ENCODE measurements around the gene GIT1.

GIT1 gene

GRCh38 chr17:29616300-29617048 lies 27.0 kb upstream of the GIT1 start:
- no peak for FAIRE-seq
- no peak for DNase-seq (ENCODE audit: low spot score)

DNA sequence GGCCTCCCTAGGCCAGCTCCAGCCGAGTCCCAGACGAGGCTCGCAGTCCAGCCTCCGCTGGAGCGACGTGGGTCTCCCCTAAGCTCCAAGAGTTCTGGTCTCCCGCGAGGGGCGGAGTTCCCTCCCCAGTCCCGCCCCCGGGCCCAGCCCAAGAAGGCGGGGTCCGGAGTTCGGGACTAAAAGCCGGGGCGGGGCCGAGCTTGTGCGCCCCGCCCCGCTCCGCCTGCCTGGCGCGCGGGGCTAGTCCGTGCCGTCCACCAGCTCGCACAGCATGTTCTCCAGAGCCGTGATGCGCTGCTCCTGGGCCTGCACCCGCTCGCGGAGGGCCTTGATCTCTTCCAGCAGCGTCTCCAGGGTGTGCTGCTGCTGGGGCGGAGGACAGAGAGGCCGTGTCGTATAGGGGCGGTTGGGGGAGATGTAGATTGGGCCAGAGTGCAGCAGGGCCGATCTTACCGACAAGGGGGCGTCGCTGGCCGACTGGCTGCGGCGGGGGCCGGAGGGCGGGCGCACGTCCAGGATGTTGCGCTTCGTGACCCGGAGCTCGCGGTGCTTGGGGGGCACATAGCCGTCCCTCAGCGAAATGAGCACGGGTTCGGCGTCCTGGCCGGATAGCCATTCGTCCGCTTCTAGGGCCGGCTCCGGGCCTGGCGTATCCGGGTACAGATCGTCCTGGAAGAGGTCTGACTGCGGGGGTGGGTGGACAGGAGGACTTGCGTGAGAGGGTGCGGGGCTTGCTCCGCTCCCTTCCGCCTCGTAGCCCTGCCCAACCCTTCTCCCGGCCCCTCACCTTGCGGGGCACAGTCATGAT lies 26.2 kb upstream of the GIT1 start:
- DNase-seq (ENCODE audit: low spot score) (no peak), FAIRE-seq (no peak)

DNA sequence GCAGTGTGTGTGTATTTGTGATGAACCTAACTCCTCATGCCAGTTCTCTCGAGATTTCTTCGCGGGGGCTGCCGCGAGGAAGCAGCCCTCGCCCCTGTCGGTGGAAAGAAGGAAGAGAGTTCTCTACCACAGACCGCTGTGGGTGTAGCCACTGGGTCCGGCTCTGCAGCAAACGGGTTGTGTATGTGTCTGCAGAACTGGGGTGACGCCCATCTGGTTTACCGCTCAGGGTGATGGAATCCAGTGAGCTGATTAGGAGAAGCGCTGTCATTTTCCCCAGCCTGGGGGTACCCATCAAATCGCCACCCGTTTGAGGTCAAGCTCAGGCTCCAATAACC lies 25.6 kb upstream of the GIT1 start:
- DNase-seq (ENCODE audit: low spot score) (no peak), FAIRE-seq (no peak)

DNA sequence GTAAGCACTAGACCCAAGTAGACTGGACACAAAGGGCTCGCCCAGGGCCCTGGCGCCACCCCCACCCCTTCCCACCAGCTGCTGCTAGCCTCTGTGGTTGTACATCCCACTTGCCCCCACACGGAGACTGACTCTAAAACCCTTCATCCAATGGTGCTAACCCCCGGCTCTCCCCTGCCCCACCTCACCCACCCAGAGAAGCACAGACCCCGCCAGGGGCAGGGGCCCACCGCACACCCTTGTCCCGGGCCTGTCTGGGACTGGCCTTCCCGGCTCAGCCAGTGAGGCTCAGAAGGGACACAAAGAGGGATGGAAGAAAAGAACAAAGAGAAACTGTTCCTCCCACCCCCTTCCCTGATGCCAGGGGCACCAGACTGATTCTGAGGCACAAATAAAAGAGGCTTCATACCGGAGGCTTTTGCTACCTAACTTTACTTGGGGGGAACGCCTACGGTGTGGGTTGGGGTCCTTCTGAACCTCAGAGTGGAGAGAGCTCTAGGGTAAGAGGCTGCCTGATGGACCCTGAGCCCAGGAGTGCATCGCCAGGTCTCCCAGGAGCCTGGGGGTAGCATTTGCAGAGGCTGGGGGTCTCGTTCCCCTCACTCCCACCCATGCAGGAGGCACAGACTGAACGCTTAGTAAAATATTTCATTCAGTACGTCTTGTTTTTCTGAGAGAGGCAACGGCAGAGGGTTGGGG lies 25.1 kb upstream of the GIT1 start:
- FAIRE-seq (no peak), DNase-seq (ENCODE audit: low spot score) (no peak)

- DNase-seq (ENCODE audit: low spot score): no peak
- FAIRE-seq: no peak
Measured at GRCh38 chr17:29613856-29614255, 24.4 kb upstream of the GIT1 start.

- FAIRE-seq (no peak), DNase-seq (ENCODE audit: low spot score) (no peak)
Measured at GRCh38 chr17:29613352-29613837, 23.9 kb upstream of the GIT1 start.

DNA sequence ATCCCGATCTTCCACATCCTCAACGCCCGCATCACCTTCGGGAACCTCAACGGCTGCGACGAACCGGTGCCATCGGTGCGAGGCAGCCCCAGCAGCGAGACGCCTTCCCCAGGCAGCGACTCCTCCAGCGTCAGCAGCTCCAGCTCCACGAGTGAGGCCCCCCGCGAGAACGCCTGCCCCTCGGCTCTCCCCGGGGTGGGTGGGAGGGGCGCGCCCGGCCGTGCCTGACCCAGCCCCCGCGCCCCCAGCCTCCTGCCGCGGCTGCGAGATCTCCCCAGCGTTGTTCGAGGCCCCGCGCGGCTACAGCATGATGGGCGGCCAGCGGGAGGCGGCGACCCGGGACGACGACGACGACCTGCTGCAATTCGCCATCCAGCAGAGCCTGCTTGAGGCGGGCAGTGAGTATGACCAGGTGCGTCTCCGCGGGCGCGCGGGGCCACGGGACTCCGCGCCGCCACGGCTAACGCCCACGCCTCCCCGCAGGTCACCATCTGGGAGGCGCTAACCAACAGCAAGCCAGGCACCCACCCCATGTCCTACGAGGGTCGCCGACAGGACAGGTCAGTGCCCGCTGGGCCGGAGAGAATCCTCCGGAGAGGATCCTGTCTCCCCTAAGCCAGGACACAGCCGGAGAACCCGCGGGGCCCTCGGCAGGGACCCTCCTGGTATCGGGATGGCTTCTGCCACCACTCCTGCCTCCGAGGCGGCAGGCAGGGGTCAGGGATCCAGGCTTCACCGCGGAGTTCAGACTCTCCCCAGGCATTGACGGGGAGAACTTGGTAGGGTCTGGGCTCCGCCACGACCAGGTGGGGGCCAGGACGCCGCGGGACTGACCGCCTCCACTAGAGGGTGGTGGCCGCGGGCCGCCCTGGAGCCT lies 23.2 kb upstream of the GIT1 start:
- FAIRE-seq: no peak

DNA sequence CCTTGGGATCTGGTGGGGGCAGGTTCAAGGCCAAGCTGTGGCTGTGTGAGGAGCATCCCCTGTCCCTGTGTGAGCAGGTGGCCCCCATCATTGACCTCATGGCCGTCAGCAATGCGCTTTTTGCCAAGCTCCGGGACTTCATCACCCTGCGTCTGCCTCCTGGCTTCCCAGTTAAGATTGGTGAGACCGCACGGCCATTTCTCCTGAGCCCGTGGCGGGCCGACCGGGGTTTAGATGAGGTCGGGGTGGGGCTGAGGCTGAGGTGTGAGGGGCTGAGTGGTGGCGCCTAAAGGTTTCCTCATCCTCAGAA lies 22.6 kb upstream of the GIT1 start:
- DNase-seq (ENCODE audit: low spot score) (no peak), FAIRE-seq (no peak)

More for the DNA sequence above, 23.2 kb upstream of the GIT1 start:
- no peak for DNase-seq (ENCODE audit: low spot score)

- DNase-seq (ENCODE audit: low spot score) (no peak), FAIRE-seq (no peak)
Measured at GRCh38 chr17:29611351-29612093, 22.1 kb upstream of the GIT1 start.

DNA sequence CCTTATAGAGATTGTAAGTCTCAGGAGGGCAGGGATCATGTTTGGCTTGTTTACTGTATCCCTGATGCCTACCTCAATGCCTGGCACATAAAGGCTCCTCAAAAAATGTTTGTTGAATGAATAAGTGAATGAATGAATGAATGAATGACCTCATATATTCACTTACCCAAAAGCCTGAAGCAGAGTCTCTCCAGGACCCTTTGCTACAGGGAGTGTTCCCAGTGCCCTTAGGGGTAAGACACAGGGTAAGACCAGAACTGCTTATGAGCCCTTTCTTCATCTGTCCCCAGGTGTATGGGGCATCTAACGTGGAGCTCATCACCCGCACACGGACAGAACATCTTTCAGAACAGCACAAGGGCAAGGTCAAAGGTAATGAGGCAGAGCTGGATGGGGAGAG lies 20.9 kb upstream of the GIT1 start:
- DNase-seq (ENCODE audit: low spot score) (no peak), FAIRE-seq (no peak)

DNA sequence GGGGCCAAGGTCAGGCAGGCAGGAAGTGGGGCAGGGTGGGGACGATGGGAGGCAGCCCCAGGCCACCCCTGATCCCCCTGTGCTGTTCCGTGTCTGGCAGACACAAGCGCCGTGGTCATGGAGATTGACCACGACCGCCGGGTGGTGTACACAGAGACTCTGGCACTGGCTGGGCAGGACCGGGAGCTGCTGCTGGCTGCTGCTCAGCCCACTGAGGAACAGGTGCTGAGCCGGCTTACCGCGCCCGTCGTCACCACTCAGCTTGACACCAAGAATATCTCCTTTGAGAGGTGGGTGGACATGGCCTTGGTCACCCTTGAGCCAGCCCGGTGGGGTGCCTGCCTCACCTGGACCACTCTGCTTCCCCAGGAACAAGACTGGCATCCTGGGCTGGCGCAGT lies 19.5 kb upstream of the GIT1 start:
- FAIRE-seq (no peak), DNase-seq (ENCODE audit: low spot score) (no peak)

DNA sequence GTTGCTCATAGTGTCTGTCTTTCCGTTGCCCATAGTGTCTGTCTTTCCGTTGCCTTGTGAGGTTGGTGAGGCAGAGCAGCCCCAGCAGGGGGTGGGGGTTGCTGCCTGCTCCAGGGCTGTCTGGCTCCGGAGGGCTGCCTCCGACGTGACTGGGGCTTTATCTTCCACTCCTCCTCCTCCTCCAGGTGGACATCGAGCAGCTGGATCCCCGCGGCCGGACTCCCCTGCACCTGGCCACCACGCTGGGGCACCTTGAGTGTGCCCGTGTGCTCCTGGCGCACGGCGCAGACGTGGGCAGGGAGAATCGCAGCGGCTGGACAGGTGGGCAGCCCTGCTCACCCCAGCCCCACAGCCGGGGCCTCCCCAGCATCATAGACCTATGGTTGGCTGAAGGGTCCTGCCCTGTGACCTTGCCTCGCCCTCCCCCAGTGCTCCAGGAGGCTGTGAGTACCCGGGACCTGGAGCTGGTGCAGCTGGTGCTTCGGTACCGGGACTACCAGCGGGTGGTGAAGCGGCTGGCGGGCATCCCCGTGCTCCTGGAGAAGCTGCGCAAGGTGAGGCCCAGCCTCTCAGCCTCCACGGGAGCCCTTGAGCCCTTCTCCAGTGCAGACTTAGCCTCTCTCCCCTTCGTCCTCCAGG lies 18.2 kb upstream of the GIT1 start:
- FAIRE-seq (no peak), DNase-seq (ENCODE audit: low spot score) (no peak)

GRCh38 chr17:29603109-29603674 lies 13.7 kb upstream of the GIT1 start:
- no peak for DNase-seq (ENCODE audit: low spot score)
- no peak for FAIRE-seq

- no peak for DNase-seq (ENCODE audit: low spot score)
- no peak for FAIRE-seq
Measured at GRCh38 chr17:29597361-29598172, 8.1 kb upstream of the GIT1 start.

DNA sequence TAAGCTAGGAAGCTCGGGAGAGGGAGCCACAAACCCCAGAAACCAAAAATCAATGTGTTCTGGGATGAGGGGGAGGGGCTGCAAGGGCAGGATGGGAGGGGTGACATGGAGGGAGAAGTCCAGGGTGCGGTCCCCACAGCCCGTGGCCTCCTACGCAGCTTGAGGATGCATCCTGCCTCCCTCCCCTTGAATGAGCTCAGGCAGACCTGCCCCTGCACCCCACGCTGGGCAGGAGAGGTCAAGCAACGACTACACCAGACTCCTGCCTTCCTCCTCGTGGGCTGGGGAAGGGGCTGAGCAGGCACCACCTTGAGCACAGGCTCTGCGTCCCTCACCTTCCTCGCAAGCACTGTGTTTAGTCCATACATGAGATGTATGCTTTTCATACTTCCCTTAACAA lies 7.4 kb upstream of the GIT1 start:
- DNase-seq (ENCODE audit: low spot score) (no peak), FAIRE-seq (no peak)

- DNase-seq (ENCODE audit: low spot score): no peak
- FAIRE-seq: no peak
Measured at GRCh38 chr17:29595943-29596774, 6.7 kb upstream of the GIT1 start.

DNA sequence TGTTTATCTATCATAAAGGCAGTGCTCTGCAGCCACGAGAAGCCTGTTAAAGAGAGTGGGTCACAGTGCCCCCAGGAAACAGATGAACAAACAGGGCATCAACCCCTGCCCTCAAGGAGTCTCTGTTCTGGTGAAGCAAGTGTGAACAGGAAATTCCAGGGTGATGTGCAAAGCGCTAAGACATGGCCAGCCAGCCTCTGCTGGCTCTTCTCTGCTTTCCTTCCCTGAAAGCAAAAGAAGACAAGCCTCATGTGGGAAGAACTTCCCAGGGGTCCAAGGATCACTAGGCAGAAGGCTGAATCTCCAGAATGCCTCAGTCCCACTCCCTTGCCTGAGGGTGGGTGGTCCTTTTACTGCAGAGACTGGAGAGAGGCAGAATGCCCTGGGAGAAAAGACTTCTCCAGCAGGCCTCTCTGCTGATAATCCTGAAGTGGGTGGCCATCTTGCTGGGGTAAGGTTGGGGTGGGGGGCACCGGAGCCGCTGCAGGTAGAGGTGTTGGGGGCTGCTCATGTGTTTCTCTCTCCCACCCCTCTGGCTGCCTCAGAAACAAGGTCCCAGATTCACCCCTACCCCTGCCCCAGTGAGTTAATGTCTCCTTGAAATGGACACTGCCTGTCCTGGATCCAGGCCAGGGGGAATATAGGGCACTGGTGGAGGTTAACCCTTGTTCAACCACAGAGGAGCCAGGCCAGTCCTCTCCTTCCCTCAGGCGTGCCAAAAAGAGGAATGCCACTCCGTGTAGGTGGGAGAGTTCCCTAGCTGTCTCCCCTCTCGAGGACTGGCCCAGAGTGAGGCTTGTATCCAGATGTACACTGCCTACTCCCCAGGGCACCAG lies 5.9 kb upstream of the GIT1 start:
- no peak for DNase-seq (ENCODE audit: low spot score)
- FAIRE-seq: no peak

All from urothelium cell line (cell line).